HG02840 (cell line): ENCODE results near the gene SHC3.
"Not testable (repeated sequence)": the region's sequence is repeated elsewhere in the genome, so short reads cannot be mapped to it uniquely, and the experiment has no call there.

Experiments used
- ATAC-seq: cut with Tn5 transposase; IDR thresholded peaks from one replicate; pipeline ENCODE4 v1.9.1; 2021; ENCODE audit warnings: mild to moderate bottlenecking, moderate library complexity, moderate number of reproducible peaks; ENCODE audit not compliant: unreplicated experiment, low FRiP score

The SHC3 gene, protein sequence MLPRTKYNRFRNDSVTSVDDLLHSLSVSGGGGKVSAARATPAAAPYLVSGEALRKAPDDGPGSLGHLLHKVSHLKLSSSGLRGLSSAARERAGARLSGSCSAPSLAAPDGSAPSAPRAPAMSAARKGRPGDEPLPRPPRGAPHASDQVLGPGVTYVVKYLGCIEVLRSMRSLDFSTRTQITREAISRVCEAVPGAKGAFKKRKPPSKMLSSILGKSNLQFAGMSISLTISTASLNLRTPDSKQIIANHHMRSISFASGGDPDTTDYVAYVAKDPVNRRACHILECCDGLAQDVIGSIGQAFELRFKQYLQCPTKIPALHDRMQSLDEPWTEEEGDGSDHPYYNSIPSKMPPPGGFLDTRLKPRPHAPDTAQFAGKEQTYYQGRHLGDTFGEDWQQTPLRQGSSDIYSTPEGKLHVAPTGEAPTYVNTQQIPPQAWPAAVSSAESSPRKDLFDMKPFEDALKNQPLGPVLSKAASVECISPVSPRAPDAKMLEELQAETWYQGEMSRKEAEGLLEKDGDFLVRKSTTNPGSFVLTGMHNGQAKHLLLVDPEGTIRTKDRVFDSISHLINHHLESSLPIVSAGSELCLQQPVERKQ

DNA sequence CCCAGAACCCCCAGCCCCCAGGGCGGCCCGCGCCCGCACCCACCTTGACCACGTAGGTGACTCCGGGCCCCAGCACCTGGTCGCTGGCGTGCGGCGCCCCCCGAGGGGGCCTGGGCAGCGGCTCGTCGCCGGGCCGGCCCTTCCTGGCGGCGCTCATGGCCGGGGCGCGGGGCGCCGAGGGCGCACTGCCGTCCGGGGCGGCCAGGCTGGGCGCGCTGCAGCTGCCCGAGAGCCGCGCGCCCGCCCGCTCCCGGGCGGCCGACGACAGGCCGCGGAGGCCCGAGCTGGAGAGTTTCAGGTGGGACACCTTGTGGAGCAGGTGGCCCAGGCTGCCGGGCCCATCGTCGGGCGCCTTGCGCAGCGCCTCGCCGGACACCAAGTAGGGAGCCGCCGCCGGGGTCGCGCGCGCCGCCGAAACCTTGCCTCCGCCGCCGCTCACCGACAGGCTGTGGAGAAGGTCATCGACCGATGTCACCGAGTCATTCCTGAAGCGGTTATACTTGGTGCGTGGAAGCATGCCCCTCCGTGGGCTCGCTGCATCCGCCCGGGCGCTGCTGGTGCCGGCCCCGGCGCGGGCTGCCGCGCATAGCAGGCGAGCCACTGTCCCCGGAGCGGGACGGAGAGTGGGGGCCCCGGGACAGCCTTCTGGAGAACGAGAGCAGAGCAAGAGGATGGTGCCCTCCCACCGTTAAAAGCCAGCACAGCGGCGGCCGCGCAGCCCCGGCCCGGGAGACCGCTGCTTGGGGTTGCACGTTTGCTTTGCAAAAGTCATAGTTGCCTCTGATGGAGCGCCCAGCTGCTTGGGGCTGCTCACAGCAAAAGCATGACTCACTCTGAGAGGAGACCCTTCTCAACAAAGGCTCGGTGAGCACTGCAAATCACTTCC, at the start of gene SHC3:
SHC3 (minus strand) TSS at position 875 of the 886 bp plus-strand sequence; CDS start at position 517, 358 bp downstream.
- no peak for ATAC-seq

DNA sequence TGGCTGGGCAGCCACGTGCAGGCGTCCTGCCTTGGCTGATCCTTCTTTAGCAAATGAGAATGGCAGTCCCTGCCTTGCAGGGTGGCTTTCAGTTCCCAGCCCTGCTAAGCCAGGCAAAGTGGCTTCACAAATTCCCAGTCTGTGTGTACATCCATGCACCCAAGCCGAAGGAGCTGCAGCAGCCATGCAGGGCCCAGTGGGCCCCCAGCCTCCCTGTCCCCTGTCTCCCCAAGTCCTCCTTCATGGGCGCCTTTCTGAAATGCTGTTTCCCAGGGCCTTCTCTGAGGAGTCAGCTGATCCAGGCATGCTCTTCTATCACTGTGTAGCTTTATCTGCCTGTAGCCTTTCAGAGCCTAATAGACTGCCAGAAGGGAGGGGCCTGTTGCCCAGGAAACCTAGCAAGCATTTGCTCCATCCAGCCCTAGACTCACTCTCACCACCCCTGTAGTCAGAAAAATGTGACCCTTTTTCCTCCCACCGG, 47.4 kb upstream of the SHC3 start:
- no peak for ATAC-seq

DNA sequence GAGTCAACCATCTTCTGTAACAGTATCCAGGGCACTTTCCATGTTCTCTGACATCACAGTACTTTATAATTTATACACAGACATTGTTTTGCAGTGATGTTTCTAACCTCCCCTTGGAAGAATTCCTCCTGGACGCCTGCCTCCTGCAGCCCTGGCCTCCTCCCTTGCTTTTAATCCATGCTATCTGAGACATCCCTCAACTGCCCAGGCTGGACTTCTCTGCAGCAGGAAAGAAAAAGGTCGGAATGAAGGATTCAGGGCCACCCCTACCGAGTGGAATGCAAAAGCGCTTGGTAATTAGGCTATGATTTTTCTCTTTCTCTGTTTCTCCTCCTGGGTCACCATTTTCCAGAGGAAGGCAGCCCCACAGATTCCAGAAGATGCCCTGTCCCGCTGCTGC, 47.0 kb upstream of the SHC3 start:
- ATAC-seq = no peak

DNA sequence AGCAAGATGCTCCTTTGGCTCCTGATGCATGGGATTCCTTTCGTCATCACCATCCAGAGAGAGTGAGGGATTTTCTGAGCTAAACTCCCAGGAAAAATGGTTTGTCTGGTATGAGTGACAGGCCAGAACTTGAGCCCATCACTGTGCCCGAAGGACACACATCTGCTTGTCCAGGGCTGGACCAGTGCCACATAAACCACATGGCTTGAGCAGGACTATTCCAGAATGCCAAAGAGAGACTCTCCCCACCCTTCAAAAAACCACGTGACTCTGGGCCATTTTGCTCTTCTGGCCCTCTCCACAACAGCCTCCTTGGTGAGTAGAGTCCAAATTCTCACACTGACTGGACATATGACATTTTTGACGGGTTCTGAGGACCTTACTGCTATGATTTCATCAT, 46.4 kb upstream of the SHC3 start:
- ATAC-seq = no peak

DNA sequence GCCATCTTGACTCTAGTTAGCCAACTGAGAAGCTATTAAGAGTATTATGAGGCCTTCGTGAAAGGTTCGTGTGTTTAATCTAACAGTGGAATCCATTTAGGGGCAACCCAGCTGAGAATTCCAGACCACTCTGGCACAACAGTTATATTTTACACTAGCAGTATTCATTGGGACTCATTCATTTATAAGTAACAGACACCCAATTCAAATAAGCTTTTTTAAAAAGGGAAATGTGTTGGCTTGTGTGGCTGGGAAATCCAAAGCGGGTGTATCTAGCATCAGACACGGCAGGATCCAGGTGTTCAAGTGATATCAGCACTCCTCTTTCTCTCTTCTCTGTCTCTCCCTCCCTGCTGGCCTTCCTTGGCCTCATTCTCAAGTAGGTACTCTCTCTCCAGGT, 46.0 kb upstream of the SHC3 start:
- no peak for ATAC-seq

DNA sequence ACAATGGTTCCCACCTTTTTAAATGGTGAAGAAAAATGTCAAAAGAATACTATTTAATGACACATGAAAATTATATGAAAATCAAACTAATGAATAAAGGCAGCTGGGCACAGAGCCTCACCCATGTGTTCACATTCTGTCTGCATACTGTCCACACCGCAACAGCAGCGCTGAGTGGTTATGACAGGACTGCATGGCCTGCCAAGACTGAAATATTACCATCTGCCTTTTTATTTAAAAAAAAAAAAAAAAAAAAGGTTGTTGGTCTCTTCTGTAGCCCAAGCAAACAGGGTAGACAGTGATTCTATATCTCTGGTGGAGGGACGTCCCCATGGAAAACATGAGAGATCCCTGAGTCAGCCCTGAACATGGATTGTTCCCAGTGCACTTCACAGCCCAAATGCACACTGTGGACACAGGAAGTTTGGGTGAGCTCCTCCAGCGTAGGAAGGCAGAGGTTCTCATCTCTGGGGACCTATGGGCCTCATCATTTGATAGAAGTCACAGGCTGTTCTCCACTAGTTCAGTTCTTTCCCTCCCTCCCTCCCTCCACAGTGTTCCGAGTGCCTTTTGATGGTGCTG, 44.9 kb upstream of the SHC3 start:
- ATAC-seq = no peak

DNA sequence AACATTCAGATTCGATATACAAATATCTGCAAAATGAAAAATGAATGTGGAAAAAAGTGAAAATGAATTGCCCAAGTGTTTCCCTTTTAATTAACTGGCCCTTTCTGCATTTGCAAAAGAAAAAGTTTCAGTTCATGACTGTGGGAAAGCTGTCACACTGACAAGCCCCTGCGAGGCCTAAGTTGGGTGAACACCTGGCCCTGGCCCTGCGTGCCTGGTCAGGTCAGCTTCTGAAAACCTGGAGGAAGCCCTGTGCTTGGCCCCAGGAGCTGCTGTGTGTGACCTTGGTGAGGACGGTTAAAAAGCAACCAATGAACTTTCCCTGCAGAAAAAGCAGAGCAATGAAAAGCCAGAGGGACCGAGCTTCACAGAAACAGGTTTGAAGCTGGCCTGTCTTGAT, 41.0 kb upstream of the SHC3 start:
- no peak for ATAC-seq

DNA sequence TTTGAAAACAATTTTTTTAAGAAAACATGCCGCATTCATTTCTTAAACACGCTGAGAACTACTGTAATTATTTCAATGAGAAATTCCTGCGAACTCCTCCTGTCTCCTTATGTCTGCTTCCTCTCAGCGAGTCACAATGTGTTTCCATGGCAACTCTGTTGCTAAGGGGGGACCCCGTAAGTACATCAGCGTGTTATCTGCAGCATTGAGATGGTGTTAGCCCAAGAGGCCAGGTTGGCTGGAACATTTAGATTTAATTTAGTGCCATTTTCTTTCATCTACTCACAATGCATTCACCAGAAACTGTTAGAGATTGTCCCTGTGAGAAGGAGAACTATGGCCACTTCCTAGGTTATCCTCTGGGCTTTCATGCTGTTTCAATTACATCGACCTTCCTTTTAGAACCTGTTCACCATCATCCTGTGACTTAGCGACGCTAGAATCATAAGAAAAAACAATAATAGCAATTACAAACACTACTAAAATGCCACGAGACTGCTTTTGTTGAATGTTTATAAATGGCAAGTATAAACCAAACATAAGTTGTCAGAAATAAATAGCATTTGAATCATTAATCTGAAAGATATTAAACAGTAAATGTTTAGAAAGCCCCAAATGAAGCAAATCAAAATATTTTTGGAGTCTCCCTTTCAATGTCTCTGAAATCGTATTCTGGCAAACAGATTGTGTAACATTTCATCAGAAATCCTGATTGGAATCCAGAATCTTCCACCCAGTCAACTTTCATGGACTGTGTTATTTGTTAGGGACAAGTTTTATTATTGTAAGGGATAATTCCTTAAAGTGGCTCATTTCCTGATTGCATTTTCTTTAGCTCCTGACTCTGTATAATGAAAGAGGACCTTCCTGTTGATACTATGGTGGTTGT, 39.7 kb upstream of the SHC3 start:
- ATAC-seq = no peak

DNA sequence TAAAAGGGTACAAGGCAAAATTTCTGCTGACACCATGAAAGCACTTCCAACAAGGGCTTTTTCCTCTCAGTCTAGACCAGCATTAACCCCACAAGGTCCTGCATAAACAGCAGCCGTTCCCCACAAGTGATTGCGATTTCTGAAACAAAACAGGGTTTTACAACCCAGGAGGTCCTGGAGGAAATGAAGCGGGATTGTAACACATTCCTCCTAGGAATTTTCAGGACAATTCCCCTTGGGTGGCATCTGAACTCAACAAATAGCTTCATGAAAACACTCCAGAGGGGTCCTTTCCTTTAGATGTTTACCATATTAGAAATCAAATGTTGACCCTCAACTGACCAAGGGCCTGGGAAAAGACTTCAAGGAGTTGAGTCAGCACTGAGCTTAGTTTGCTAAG, 36.7 kb upstream of the SHC3 start:
- no peak for ATAC-seq

DNA sequence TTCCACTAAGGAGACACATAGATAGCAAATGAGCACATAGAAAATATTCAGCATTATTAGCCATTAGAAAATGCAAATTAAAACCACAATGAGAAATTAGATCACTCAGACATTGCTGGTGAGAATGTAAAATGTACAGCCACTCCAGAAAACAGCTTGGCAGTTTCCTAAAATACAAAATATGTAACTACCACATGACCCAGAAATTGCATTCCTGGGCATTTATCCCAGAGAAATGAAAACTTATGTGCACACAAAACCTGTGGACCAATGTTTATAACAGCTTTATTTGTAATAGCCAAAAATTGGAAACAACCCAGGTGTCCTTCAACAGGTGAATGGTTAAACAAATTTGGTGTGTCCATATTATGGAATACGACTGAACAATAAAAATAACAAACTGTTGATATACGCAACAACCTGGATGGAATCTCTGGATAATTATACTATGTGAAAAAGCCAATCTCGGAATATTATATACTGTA, 34.8 kb upstream of the SHC3 start:
- no peak for ATAC-seq

DNA sequence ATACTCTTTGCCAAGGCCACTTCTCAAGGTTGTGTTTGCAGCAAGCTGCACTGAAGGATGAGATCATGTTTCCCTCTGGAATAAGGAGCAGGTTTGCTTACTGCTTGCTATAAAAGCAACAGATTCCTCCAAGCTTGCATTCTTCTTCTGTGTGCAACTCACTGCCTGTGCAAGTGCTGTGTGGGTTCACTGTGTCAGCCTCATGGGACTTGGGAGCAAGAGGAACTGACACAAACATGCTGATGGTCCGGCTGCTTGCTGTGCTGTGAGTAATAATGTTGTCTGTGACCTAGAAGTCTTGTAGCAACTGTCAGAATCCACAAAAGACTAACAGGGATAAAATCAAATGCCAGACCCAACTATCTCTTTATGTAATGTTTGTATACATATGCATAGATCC, 33.6 kb upstream of the SHC3 start:
- ATAC-seq = no peak

DNA sequence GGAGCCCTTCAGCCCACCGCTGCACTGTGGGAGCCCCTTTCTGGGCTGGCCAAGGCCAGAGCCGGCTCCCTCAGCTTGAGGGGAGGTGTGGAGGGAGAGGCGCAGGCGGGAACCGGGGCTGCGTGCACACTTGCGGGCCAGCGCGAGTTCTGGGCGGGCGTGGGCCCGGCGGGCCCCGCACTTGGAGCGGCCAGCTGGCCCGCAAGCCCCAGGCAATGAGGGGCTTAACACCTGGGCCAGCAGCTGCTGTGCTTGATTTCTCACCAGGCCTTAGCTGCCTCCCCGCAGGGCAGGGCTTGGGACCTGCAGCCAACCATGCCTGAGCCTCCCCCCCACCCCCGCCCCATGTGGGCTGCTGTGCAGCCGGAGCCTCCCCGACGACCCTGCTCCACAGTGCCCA, 30.7 kb upstream of the SHC3 start:
- ATAC-seq = not testable (repeated sequence)

DNA sequence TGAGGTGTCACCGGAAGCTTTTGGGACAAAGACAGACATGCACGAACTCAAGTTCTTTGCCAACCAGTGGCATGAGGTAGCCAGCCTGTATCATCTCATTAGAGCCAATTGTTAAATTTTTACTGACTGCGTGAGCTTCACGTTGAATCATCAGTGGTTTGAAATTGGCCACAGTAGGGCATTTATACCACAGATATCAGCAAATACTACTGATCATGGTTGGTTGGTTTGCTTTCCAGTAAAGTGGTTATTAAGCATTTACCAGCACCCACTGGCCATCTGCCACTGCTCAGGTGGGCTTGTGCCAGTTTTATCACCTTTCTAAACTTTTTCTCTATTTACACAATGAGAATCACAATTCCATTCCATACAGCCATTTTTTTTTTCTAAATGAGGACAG, 28.4 kb upstream of the SHC3 start:
- no peak for ATAC-seq

DNA sequence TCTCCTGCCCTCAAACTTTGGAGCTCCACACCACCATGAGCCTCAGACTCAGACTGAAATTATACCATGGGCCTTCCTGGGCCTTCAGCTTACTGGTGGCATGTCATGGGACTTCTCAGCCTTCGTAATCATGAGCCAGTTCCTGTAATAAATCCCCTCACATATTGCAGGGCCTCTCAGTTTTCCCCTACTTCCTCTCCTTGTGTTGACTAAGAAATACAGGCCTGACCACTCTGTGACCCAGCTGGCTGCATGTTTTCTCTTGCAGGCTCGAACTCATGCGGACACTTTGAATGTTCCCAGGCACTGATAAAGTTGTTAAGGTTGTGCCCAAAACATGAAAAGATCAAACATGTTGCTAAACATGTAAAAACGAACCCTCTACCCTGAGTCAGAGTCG, 26.2 kb upstream of the SHC3 start:
- no peak for ATAC-seq

DNA sequence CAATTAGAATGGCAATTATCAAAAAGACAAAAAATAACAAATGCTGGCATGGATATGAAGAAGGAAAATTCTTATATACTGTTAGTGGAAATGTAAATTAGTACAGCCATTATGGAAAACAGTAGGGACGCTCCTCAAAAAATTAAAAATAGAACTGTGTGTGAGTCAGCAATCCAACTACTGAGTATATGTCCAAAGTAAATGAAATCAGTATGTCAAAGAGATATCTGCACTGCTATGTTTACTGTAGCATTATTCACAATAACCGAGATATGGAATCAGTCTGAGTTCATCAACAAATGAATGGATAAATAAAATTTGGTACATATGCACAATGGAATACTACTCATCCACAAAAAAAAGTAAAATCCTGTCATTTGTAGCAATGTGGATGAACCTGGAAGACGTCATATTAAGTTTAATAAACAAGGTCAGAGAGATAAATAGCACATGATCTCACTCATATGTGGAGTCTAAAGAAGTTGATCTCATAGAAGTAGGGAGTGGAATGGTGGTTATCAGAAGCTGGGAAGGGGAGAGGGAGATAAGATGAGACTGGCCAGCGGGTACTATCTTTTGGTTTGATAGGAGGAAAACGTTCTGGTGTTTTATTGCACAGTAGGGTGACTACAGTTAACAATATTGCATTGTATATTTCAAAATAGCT, 16.6 kb upstream of the SHC3 start:
- no peak for ATAC-seq

DNA sequence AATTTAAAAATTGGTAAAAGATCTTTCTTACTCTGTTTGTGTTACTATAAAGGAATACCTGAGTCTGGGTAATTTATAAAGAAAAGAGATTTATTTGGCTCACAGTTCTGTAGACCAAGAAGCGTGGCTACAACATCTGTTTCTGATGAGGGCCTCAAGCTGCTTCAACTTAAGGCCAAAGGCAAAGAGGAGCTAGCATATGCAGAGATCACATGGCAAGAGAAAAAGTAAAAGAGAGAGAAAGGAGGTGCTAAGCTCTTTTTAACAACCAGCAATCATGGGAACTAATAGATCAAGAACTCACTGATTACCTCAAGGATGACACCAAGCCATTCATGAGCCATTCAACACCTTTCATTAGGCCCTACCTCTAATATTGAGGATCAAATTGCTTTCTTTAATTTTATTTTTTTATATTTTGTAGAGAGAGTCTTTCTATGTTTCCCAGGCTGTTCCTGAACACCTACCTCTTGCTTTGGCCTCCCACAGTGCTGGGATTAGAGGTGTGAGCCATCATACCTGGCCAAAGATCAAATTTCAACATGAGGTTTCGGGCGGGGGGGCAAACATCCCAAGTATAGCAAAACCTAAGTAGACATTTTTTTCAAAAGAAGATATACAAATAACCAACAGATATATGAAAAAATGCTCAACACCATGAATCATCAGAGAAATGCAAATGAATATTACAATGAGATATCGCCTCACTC, 16.0 kb upstream of the SHC3 start:
- no peak for ATAC-seq

DNA sequence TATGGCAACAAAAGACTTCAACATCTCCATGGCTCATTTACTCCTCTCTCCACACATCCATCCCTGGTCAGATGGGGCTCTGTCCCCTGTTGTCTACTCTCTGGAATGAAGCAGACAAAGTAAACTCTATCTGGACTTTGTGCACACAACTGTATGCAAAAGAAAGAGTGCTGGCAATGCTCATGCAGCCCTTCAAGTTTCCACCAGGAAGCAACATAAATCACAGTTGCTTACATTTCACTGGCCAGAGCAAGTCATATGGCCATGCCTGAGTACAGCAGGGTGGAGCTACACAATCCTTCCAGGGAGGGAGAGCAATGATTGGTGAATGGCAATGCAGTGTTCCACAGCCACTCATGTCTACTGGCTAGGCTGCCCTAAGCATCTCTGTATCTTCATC, 12.4 kb upstream of the SHC3 start:
- no peak for ATAC-seq

DNA sequence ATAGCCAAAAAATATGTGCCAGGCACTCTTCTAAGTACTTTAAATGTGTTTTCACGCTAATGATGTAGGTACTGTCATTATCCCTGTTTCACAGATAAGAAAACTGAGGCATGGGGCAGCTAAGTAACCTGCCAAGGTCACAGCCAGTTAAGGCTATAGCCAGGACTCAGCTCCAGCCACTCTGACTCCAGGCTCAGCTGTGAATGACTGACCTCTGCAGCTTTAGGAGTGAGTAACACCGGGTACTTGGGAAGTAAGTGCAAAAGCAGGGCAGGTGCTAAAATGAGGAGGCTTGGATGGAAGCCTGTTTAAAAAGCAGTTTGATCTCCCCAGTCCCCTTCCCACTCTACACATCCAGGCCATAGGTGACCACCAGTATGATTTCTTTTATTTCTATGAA, 10.6 kb upstream of the SHC3 start:
- ATAC-seq = no peak

DNA sequence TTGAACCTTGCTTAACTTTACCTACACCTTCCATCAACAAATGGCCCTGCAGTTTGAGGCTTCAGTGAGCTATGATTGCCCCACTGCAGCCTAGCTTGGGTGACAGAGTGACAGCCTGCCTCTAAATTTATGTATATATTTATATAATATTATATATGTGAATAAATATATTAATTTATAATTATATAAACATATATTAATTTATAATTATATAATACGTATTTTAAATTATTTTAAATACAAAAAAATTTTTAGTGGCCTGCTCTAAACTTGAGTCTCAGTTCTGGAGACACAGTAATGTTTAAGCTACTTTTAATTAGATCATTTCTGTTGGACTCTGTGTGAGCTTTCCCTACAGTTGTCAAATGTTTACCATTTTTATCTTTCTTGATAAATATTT, 9.3 kb upstream of the SHC3 start:
- no peak for ATAC-seq
